ENCODE data around the gene MYO15B. TPM values are rescaled to one million over a fixed set of nuclear protein-coding genes. Genes with fewer than 3 reads are reported as not detected.

MYO15B gene
- total RNA-seq, 2 donors from 2014 or later: 210 to 462 TPM

DNA sequence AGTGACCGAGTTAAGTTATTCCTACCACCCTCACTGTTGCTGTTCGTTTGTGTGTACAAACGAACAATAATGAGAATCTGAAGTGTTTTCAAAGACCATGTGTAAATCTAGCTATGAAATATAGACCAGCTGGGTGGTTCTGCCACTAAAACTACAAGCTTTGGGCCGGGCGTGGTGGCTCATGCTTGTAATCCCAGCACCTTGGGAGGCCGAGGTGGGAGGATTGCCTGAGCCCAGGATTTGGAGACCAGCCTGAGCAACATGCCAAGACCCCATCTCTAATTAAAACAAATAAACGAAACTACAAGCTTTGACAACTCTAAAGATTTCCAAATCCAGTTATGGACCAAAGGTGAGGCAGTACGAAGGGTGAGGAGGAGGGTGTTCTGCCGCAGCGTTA lies 78.4 kb downstream of the MYO15B start:
- H3K4me1 ChIP-seq: no peaks in the 10 kb centered on the region
- intact Hi-C loops (cut with DNase I): no loop called here
- peaks cover 11% of the 10 kb centered on the region for H3K36me3 ChIP-seq
- H3K9me3 ChIP-seq: no peaks in the 10 kb centered on the region
- peak overlapping the region; percentile 79 for H3K4me3 ChIP-seq
- TF ChIP-seq, protein P1, sequence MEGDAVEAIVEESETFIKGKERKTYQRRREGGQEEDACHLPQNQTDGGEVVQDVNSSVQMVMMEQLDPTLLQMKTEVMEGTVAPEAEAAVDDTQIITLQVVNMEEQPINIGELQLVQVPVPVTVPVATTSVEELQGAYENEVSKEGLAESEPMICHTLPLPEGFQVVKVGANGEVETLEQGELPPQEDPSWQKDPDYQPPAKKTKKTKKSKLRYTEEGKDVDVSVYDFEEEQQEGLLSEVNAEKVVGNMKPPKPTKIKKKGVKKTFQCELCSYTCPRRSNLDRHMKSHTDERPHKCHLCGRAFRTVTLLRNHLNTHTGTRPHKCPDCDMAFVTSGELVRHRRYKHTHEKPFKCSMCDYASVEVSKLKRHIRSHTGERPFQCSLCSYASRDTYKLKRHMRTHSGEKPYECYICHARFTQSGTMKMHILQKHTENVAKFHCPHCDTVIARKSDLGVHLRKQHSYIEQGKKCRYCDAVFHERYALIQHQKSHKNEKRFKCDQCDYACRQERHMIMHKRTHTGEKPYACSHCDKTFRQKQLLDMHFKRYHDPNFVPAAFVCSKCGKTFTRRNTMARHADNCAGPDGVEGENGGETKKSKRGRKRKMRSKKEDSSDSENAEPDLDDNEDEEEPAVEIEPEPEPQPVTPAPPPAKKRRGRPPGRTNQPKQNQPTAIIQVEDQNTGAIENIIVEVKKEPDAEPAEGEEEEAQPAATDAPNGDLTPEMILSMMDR (IDR thresholded peaks at IDR 0.05): no peak
- DNase-seq: no peak
- H3K27me3 ChIP-seq: no peaks in the 10 kb centered on the region
- no peak overlapping the region for H3K27ac ChIP-seq
- no peak overlapping the region for H3K9ac ChIP-seq (ENCODE audit: low read depth in 2 of 2, low read length in 2 of 2)

DNA sequence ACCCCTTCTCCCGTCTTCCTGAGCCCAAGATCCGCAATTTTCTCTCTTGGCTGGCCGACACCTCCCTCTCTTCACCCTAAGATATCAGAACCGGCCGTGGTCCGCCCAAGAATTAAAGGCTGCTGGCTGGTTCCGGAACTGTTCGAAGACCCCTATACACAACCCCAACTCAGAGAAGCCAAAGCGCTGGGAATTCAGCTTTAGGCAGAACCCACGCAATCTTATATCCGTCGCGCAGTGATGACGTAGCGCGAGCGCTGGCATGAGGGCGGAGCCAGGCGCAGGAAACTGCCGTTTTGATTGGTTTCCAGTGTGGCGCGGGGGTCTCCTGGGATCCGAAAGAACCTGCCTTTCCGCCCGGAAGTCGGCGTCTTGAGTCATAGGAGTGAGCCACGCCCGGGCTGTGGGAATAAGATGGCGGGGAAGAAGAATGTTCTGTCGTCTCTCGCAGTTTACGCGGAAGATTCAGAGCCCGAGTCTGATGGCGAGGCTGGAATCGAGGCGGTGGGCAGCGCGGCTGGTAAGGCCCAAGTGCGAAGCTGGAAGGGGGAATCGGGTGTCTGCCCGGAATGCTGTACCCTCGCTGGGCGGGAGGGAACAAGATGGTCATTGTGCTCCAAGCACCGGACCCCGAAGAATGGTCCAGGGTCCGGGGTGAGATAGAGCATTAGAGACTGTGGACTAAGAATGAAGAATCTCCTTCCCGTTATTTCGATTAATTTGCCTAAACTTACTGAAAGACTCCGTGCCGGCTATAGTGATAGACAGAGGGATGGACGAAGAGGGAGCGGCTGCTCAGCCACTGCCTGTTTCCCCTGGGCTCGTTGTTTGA lies 79.6 kb downstream of the MYO15B start, which contains the start of the genes RECQL5 and SAP30BP:
TSS of gene RECQL5 (minus strand) at position 196 of the 832 bp plus-strand sequence. CDS start 597 bp downstream, outside the sequence.
TSS of gene SAP30BP (plus strand) at position 380 of the 832 bp plus-strand sequence. CDS start at position 415, 35 bp downstream.
- Histone ChIP-seq H3K4me3 (peak within 1 kb of the TSS; percentile 79), H3K9me3 (no peaks in the 10 kb centered on the region), H3K9ac (ENCODE audit: low read depth in 2 of 2, low read length in 2 of 2) (peak within 1 kb of the TSS; percentile 88 to 96), H3K27me3 (no peaks in the 10 kb centered on the region), H3K4me1 (no peaks in the 10 kb centered on the region), H3K36me3 (peaks cover 19% of the 10 kb centered on the region), H3K27ac (peak within 1 kb of the TSS; percentile 50)
- DNase-seq: peak; percentile 99
- intact Hi-C loops (cut with DNase I): no loop called here
- TF ChIP-seq, protein P1 (IDR thresholded peaks at IDR 0.05): no peak

DNA sequence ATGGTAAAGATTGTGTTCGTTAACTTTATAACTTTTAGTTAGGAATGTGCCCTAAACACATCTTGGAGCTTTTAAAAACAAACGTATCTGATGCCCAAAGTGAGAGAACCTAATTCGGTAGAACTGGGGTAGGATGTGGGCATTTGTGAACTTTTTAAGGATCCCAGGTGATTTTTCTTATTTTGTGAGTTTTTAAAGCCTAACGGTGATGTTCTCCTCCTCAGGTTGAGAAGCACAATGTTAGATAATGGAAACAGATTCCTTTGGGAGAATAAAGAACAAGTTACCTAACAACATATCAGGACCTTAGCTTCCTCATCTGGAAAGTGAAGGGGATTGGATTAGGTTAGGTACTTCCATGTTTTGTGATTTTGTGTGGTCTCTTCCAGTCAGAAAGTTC lies 80.2 kb downstream of the MYO15B start:
- Histone ChIP-seq H3K4me1 (no peaks in the 10 kb centered on the region), H3K27ac (peak overlapping the region; percentile 50), H3K9ac (ENCODE audit: low read depth in 2 of 2, low read length in 2 of 2) (peak overlapping the region; percentile 88 to 96), H3K27me3 (no peaks in the 10 kb centered on the region), H3K36me3 (peaks cover 17% of the 10 kb centered on the region), H3K4me3 (peak overlapping the region; percentile 79), H3K9me3 (no peaks in the 10 kb centered on the region)
- no peak for DNase-seq
- intact Hi-C loops (cut with DNase I): no loop called here
- TF ChIP-seq, protein P1 (IDR thresholded peaks at IDR 0.05): no peak

DNA sequence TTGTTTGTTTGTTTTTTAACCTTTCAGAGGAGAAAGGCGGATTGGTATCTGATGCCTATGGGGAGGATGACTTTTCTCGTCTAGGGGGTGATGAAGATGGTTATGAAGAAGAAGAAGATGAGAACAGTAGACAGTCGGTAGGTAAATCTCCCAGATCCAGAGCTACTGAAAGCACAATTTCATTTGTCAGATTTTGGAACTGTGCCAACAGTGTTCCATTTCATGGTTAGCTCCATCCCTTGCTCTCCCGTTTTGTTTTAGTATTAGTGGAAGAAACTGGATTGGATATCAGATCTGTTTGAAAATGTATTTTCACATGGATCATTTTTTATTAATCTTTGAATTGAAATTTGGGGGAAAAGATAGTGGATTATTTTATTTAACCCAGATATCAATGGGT lies 80.9 kb downstream of the MYO15B start:
- Histone ChIP-seq H3K27ac (no peak overlapping the region), H3K9me3 (no peaks in the 10 kb centered on the region), H3K36me3 (peaks cover 16% of the 10 kb centered on the region), H3K27me3 (no peaks in the 10 kb centered on the region), H3K4me3 (no peak overlapping the region), H3K9ac (ENCODE audit: low read depth in 2 of 2, low read length in 2 of 2) (no peak overlapping the region), H3K4me1 (no peaks in the 10 kb centered on the region)
- intact Hi-C loops (cut with DNase I): no loop called here
- TF ChIP-seq, protein P1 (IDR thresholded peaks at IDR 0.05): no peak
- no peak for DNase-seq

DNA sequence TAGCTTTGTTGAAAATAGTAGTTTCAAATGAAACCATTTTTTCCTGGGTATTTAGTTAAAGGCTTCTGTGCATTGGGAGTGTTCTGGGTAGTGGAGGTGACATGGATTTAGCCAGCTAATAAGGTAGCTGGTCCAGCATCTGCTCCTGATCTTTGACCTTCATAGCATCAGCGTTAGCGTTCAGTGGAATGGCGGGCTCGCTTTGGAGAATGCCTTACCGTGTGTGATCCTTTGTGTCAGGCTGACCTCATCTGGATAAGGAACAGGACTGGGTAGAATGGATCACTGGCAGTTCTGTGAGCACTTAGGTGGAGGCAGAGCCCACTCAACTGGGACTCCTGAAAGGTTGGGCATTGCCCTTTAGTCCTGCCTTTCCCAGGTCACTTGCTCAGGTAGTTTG lies 83.3 kb downstream of the MYO15B start:
- Histone ChIP-seq H3K36me3 (peaks cover 16% of the 10 kb centered on the region), H3K27ac (no peak overlapping the region), H3K9ac (ENCODE audit: low read depth in 2 of 2, low read length in 2 of 2) (no peak overlapping the region), H3K4me3 (no peak overlapping the region), H3K9me3 (no peaks in the 10 kb centered on the region), H3K27me3 (no peaks in the 10 kb centered on the region), H3K4me1 (no peaks in the 10 kb centered on the region)
- TF ChIP-seq, protein P1 (IDR thresholded peaks at IDR 0.05): no peak
- DNase-seq: no peak
- intact Hi-C loops (cut with DNase I): no loop called here

All from colonic mucosa (tissue), 4 donors.